ENCODE results near the gene NOD2. TPM values are rescaled to one million over a fixed set of nuclear protein-coding genes. Genes with fewer than 3 reads are reported as not detected.

The NOD2 gene
- total and polyA plus RNA-seq, 2 experiments from 2014 or later: not detected

- Histone ChIP-seq H4K20me1 (ENCODE audit: insufficient read depth) (no peaks in the 10 kb centered on the region), H2AFZ (no peak overlapping the region), H3K4me3 (no peak overlapping the region), H3K79me2 (ENCODE audit: insufficient read depth) (no peaks in the 10 kb centered on the region), H3K27me3 (replicated peaks; ENCODE audit: insufficient read depth) (peaks cover 20% of the 10 kb centered on the region), H3K9me3 (ENCODE audit: low read depth) (no peaks in the 10 kb centered on the region), H3K4me2 (ENCODE audit: unreplicated experiment) (no peak overlapping the region), H3K27ac (no peak overlapping the region), H3K36me3 (ENCODE audit: low read depth) (no peaks in the 10 kb centered on the region), H3K4me1 (ENCODE audit: insufficient read depth) (no peaks in the 10 kb centered on the region), H3K9me2 (ENCODE audit: insufficient read depth) (no peaks in the 10 kb centered on the region), H3K9ac (no peak overlapping the region), H3F3A (ENCODE audit: insufficient read depth) (no peaks in the 10 kb centered on the region)
- in situ Hi-C loops (cut with MboI): no loop called here
- TF ChIP-seq EZH2 (IDR thresholded peaks at IDR 0.05; ENCODE audit: insufficient read depth, poor library complexity, severe bottlenecking): no peak
- TF ChIP-seq EZH2phosphoT487 (IDR thresholded peaks at IDR 0.05; ENCODE audit: insufficient read depth, low read depth): no peak
- 92 to 100% methylated on average over 2 of the region's 2 CpGs for WGBS, 2 experiments (ENCODE audit: low coverage in 1 of 2, low lambda C conversion rate in 2 of 2, missing lambda C conversion rate in 2 of 2)
- no peak for DNase-seq
Measured at GRCh38 chr16:50694206-50694605, 800 bp downstream of the NOD2 start.

- TF ChIP-seq EZH2phosphoT487 (IDR thresholded peaks at IDR 0.05; ENCODE audit: insufficient read depth, low read depth) (no peak), EZH2 (IDR thresholded peaks at IDR 0.05; ENCODE audit: insufficient read depth, poor library complexity, severe bottlenecking) (no peak)
- no peak overlapping the region for H3K4me3 ChIP-seq
- H3K36me3 ChIP-seq (ENCODE audit: low read depth): no peaks in the 10 kb centered on the region
- DNase-seq: peak; percentile 14
- no peaks in the 10 kb centered on the region for H3K79me2 ChIP-seq (ENCODE audit: insufficient read depth)
- H3K9me3 ChIP-seq (ENCODE audit: low read depth): no peaks in the 10 kb centered on the region
- no peak overlapping the region for H3K27ac ChIP-seq
- no peaks in the 10 kb centered on the region for H4K20me1 ChIP-seq (ENCODE audit: insufficient read depth)
- no peak overlapping the region for H3K4me2 ChIP-seq (ENCODE audit: unreplicated experiment)
- H3F3A ChIP-seq (ENCODE audit: insufficient read depth): no peaks in the 10 kb centered on the region
- H3K9me2 ChIP-seq (ENCODE audit: insufficient read depth): no peaks in the 10 kb centered on the region
- no peaks in the 10 kb centered on the region for H3K4me1 ChIP-seq (ENCODE audit: insufficient read depth)
- peaks cover 20% of the 10 kb centered on the region for H3K27me3 ChIP-seq (replicated peaks; ENCODE audit: insufficient read depth)
- WGBS, 2 experiments (ENCODE audit: low coverage in 1 of 2, low lambda C conversion rate in 2 of 2, missing lambda C conversion rate in 2 of 2): 76 to 79% methylated on average over 6 to 9 of the region's 9 CpGs
- in situ Hi-C loops (cut with MboI): no loop called here
- no peak overlapping the region for H2AFZ ChIP-seq
- no peak overlapping the region for H3K9ac ChIP-seq
Measured at GRCh38 chr16:50695017-50696000, 1.9 kb downstream of the NOD2 start.

GRCh38 chr16:50696126-50696525 lies 2.7 kb downstream of the NOD2 start:
- H3K9ac ChIP-seq: no peak overlapping the region
- no peaks in the 10 kb centered on the region for H3K9me3 ChIP-seq (ENCODE audit: low read depth)
- no peak for TF ChIP-seq EZH2 (IDR thresholded peaks at IDR 0.05; ENCODE audit: insufficient read depth, poor library complexity, severe bottlenecking)
- no peak for TF ChIP-seq EZH2phosphoT487 (IDR thresholded peaks at IDR 0.05; ENCODE audit: insufficient read depth, low read depth)
- no peaks in the 10 kb centered on the region for H4K20me1 ChIP-seq (ENCODE audit: insufficient read depth)
- no peak for DNase-seq
- in situ Hi-C loops (cut with MboI): no loop called here
- no peaks in the 10 kb centered on the region for H3K36me3 ChIP-seq (ENCODE audit: low read depth)
- no peak overlapping the region for H3K27ac ChIP-seq
- no peaks in the 10 kb centered on the region for H3F3A ChIP-seq (ENCODE audit: insufficient read depth)
- no peak overlapping the region for H3K4me3 ChIP-seq
- no peak overlapping the region for H3K4me2 ChIP-seq (ENCODE audit: unreplicated experiment)
- H3K9me2 ChIP-seq (ENCODE audit: insufficient read depth): no peaks in the 10 kb centered on the region
- WGBS, 2 experiments (ENCODE audit: low coverage in 1 of 2, low lambda C conversion rate in 2 of 2, missing lambda C conversion rate in 2 of 2): 70% methylated on average over 5 of the region's 5 CpGs
- H3K27me3 ChIP-seq (replicated peaks; ENCODE audit: insufficient read depth): peaks cover 15% of the 10 kb centered on the region
- H3K79me2 ChIP-seq (ENCODE audit: insufficient read depth): no peaks in the 10 kb centered on the region
- H2AFZ ChIP-seq: no peak overlapping the region
- H3K4me1 ChIP-seq (ENCODE audit: insufficient read depth): no peaks in the 10 kb centered on the region

GRCh38 chr16:50696575-50697420 lies 3.4 kb downstream of the NOD2 start:
- H3K9me2 ChIP-seq (ENCODE audit: insufficient read depth): no peaks in the 10 kb centered on the region
- no peaks in the 10 kb centered on the region for H3K4me1 ChIP-seq (ENCODE audit: insufficient read depth)
- no peak overlapping the region for H3K27ac ChIP-seq
- no peak overlapping the region for H2AFZ ChIP-seq
- in situ Hi-C loops (cut with MboI): no loop called here
- TF ChIP-seq EZH2phosphoT487 (IDR thresholded peaks at IDR 0.05; ENCODE audit: insufficient read depth, low read depth): no peak
- TF ChIP-seq EZH2 (IDR thresholded peaks at IDR 0.05; ENCODE audit: insufficient read depth, poor library complexity, severe bottlenecking): no peak
- H3K9ac ChIP-seq: no peak overlapping the region
- WGBS, 2 experiments (ENCODE audit: low coverage in 1 of 2, low lambda C conversion rate in 2 of 2, missing lambda C conversion rate in 2 of 2): 69 to 72% methylated on average over 15 of the region's 15 CpGs
- H3K4me2 ChIP-seq (ENCODE audit: unreplicated experiment): no peak overlapping the region
- H4K20me1 ChIP-seq (ENCODE audit: insufficient read depth): no peaks in the 10 kb centered on the region
- peaks cover 14% of the 10 kb centered on the region for H3K27me3 ChIP-seq (replicated peaks; ENCODE audit: insufficient read depth)
- no peak overlapping the region for H3K4me3 ChIP-seq
- H3F3A ChIP-seq (ENCODE audit: insufficient read depth): no peaks in the 10 kb centered on the region
- H3K9me3 ChIP-seq (ENCODE audit: low read depth): no peaks in the 10 kb centered on the region
- no peaks in the 10 kb centered on the region for H3K36me3 ChIP-seq (ENCODE audit: low read depth)
- DNase-seq: peak; percentile 75
- H3K79me2 ChIP-seq (ENCODE audit: insufficient read depth): no peaks in the 10 kb centered on the region
